GM18868 (cell line): Measurements from ENCODE around the gene PDE4B.

ENCODE experiments used
- ATAC-seq: cut with Tn5 transposase; IDR thresholded peaks from one replicate; pipeline ENCODE4 v1.9.1; 2021; ENCODE audit warnings: mild to moderate bottlenecking, moderate library complexity; ENCODE audit not compliant: unreplicated experiment

PDE4B gene

GRCh38 chr1:66220477-66220876 lies 427.8 kb downstream of the PDE4B start:
- no peak for ATAC-seq

GRCh38 chr1:66223681-66224080 lies 431.0 kb downstream of the PDE4B start:
- no peak for ATAC-seq

DNA sequence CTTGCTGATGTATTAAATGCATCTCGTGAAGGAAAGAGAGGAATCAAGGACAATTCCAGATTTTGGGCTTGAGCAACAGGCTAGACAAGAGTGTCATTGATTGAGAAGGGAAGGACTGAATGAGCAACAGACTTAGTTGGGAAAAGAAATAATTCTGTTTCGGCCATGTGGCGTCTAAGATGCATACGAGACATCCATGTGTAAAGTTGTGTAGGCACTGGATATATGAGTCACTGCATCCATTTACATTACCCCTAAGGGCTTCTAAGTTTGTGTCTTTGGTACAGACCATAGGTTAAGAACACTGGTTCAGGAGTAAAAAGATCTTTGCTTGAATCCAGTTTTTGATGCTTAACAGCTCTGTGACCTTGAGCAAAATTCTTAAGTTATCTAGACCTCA lies 434.3 kb downstream of the PDE4B start:
- ATAC-seq, result no peak

DNA sequence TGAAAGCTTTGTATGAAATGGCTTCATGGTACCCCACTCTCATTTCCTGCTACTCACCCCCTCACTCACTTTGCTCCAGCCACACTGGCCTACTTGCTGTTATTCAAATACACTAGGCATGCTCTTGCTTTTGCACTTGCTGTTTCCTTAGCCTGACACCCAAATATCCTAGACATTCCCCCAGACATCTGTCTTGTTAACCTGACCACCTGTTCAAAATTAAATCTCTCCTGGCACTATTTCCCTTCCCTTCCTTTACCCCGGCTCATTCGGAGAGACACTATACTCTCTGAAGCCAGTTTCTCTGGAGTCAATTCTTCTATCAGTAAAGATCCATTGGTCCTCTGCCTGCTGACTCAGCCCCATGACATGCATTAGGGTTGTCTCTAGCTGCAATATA lies 435.3 kb downstream of the PDE4B start:
- no peak for ATAC-seq

DNA sequence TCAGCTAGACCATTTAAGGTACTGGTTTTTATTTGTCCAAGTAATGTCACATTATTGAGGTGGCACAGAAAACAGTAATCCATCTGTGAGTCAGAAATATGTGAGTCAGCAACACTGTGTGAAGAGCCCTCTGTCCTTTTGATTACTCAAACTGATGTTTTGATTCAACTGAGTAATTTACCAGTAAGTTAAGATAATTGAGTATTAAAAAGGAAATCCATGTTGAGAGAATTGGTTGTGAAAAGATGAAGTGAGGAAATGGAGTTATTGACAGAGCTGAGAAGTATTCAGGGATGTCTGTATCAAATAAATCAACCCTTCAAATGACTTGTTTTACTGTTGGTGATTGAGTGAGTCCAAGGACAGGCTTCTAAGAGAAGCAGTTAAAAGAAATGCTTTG lies 438.5 kb downstream of the PDE4B start:
- ATAC-seq, result no peak

DNA sequence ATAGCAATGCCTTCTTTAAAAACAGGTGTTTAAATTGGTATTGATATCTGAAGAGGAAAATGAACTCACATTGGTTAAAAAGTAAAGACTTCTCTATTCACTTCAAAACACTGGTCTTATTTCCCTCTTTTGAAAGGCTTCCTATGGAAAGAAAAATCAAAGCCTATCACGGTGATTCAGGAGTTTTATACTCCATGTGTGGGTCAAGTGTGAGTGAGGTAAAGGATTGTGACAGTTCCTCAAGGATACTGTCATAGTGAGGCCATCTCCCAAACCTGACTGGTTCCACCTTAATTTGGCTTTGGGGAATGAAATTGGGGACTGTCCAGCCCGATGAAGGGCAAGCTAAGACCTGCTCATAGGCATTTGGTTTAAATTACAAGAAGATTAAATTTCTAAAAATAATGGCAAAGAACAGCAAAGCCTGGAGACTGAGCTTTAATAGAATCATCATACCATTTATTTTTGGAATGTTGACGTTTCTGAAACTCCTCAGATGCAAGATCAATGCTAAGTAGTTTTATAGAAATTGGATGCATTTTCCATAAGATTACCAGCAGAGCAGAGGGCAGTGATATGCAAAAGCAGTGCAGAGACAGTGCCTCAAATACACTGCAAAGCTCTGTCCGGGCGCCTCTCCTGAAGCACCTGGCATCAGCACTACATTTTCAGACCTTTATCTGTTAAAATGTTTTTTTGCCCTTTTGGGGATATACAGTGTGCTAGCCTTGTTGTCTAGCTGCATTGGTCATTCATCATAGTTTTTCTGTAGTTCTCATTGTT lies 439.2 kb downstream of the PDE4B start:
- no peak for ATAC-seq

GRCh38 chr1:66237042-66237441 lies 444.3 kb downstream of the PDE4B start:
- ATAC-seq, result no peak

- ATAC-seq, result no peak
Measured at GRCh38 chr1:66237722-66238479, 445.2 kb downstream of the PDE4B start.

DNA sequence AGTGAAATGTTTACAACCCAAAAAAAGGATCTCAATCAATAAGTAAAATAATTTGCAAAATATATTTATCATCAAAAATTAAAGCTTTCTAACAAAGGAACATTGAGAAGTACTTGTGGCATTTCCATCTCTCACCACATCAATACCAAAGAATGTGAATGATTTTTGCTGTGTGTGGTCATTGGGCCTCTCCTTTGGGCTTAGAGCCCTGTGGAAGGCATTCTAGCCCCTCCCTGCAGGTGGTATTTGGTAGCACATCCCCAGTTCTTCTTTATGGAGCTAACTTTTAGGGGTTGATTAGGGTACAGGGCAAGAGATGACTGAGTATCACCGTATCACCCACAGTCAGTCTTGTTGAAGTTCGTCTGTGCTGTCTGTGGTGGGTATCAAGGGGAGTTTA lies 447.1 kb downstream of the PDE4B start:
- no peak for ATAC-seq

GRCh38 chr1:66240491-66241484 lies 448.1 kb downstream of the PDE4B start:
- no peak for ATAC-seq

DNA sequence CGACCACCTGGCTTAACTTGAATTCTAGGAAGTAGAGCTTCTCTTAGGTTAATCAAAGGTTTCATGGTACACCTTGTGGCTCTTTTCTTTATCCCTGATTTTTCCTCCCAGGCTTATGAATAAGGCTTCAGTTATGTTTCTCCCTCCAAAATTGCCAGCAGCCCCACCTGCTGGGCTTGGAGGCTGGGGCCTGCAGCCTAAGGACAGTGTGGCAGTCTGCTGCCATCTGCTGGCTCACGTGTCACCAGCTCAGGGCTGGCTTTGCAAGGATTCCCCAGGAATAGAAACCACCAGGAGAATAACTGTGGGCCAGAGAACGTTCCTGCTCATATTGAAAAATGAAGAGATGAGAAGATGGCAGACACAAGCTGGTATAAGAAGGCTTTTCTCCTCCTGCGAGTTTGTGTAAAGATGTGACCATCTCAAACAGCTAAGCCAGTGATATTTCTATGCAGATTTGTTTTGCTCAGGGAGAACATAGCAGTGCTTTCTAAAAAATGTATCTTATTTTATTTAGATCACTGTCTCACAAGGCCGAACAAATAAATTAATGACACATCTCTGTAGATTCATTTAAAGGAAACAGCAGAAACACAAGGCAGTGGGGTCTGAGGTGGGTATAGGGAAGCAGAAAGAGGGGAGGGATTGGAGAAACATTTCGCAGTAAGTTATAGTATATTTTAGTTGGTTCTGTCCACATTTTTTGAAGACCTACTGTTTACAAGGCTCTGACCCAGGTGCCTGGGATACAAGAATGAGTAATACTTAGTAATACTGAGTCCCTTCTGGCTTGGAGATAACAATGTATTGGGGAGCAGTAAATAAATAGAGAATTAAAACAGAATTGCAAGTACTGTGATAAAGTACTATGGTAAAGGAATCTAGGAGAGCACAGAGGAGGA lies 450.2 kb downstream of the PDE4B start:
- ATAC-seq, result peak; percentile 85

GRCh38 chr1:66243548-66244130 lies 450.9 kb downstream of the PDE4B start:
- peak; percentile 52 for ATAC-seq

DNA sequence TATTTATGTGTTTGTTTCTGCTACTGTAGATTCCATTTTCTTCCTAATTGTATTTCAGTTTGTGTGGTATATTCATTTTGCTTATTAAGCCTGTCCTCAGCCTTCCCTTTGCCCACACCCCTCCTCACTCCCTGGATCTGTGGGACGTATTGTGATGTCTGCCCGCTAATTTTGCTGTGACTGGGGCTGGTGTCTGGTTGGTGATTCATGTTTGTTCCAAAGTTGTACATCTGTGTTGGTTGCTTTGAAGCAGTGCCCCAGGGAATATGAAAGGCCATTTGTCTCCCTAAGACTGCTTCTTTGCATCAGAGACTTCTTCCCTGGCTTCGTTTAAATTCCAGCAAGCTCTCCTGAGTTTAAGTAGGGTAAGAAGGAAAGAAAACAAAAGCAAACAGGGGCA lies 451.7 kb downstream of the PDE4B start:
- no peak for ATAC-seq

DNA sequence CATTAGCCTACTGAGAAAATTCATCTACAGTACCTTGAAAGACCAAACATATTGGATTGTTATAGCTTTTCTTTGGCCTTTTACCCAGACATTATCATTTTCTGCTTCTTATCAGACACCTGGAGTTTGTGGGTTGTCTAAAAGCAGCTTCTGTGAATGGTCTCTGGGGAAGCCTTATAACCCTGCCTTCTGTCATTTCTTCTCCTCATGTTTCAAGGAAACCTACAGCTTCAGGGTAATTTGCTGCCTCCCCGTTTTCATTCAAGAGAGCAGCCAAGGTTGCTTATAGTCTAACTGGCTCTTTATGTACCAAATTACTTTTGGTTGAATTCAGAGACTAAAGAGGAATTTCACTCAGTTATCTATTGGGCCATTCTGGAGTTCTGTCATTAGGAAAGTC lies 453.0 kb downstream of the PDE4B start:
- ATAC-seq, result no peak

- ATAC-seq, result no peak
Measured at GRCh38 chr1:66246351-66247269, 453.9 kb downstream of the PDE4B start.

- ATAC-seq, result no peak
Measured at GRCh38 chr1:66247415-66248208, 454.9 kb downstream of the PDE4B start.

DNA sequence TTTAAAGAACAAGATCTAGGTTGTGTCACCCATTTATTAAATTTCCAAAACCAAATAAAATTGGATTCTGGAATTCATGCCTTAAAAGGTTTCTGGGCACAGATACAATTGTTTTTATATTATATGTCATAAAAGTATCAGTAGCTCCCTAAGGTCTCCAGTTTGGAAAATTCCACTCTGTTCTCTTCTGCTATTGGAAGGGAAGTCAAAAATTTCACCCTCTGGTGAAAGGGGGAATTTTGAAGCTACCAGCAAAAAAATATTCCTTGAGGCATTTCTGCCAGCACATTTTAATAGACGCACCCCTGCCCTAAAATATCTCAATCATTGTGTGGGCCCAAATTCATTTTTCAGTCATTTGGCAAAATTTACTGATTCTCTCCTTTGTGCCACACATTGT lies 455.6 kb downstream of the PDE4B start:
- ATAC-seq, result no peak

DNA sequence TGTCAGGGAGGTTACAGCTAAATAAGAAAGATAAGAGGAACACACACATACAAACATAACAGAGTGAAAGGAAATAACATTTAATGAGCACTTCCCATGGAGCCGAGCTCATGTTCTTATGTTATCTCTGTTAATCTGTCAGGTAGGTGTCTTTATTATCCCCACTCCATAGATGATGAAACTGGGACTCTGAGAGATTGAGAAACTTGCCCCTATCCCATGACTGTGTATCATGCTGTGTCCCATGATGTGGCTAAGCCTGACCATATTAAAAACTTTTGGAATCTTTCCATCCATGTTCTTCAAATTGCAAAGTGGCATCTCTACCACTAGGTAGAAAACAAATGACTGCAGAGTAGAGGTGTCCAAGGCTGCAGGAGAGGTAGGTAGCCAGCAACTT lies 456.1 kb downstream of the PDE4B start:
- no peak for ATAC-seq
